ENCODE measurements around the gene PIK3R5. TPM values are rescaled to one million over a fixed set of nuclear protein-coding genes. Genes with fewer than 3 reads are reported as not detected.

Gene PIK3R5
- polyA plus RNA-seq, 1 experiment, result 0.02 TPM

DNA sequence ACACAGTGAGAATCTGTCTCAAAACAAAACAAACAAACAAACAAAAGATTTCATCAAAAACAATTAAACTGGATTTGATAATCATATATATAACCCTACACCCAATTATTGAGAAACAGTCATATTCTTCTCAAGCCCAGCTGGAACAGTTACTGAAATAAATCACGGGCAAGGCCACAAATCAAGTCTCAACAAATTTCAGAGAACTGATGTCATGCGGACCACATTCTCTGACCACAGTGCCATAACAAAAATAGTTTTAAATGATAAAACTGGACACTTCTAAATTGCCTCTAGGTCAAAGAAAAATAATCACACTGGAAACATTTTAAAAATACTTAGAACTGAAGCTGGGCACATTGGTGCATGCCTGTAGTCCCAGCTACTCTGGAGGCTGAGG lies 15.9 kb upstream of the PIK3R5 start:
- CTCF ChIA-PET, result no interaction called here
- Histone ChIP-seq H3K4me3 (ENCODE audit: low read depth, low read length) (no peak overlapping the region), H3K27me3 (ENCODE audit: control insufficient read depth, insufficient read depth, low read length) (no peaks in the 10 kb centered on the region), H3K36me3 (ENCODE audit: control insufficient read depth, insufficient read depth, low read length) (no peaks in the 10 kb centered on the region)
- TF ChIP-seq, protein P1, sequence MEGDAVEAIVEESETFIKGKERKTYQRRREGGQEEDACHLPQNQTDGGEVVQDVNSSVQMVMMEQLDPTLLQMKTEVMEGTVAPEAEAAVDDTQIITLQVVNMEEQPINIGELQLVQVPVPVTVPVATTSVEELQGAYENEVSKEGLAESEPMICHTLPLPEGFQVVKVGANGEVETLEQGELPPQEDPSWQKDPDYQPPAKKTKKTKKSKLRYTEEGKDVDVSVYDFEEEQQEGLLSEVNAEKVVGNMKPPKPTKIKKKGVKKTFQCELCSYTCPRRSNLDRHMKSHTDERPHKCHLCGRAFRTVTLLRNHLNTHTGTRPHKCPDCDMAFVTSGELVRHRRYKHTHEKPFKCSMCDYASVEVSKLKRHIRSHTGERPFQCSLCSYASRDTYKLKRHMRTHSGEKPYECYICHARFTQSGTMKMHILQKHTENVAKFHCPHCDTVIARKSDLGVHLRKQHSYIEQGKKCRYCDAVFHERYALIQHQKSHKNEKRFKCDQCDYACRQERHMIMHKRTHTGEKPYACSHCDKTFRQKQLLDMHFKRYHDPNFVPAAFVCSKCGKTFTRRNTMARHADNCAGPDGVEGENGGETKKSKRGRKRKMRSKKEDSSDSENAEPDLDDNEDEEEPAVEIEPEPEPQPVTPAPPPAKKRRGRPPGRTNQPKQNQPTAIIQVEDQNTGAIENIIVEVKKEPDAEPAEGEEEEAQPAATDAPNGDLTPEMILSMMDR (IDR thresholded peaks at IDR 0.05; ENCODE audit: insufficient read depth, low read depth, low read length), result no peak
- DNase-seq (ENCODE audit: low read depth), result no peak
- POLR2A ChIA-PET, result no interaction called here

DNA sequence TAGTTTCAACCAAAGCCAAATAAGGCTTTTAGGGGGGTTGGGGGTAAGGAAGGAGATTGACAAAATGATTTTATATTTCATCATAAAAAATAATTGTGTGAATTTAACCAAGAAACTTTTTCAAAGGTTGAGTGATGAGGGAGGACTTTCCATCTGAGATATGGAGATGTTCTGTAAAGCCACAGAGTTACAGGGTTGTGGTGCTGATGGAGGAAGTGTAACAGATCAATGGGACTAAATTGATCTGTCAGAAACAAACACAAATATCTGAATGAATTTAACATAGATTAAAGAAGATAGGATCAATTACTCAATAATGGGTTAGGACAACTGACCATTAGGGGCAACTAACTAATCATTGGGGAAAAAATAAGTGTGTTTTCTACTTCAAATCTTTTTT lies 14.2 kb upstream of the PIK3R5 start:
- POLR2A ChIA-PET, result no interaction called here
- no peak for DNase-seq (ENCODE audit: low read depth)
- H3K36me3 ChIP-seq (ENCODE audit: control insufficient read depth, insufficient read depth, low read length), result no peaks in the 10 kb centered on the region

DNA sequence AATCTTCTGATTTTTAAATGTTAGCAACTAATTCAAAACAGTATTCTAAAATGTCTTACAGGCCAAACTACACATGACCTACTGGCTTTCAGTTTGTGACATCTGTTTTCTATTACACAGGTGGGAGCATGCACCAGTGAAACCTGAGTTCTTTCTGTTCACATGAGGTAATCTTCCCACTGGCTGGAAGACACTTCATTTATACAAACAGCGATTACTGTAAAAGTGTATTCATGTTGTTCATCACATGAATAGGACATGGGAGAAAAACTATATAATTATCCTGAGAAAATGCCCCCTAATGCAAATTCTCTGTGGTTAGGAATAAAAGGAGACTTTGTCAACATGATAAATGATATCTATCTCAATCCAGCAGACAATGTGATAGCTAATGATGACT lies 11.1 kb upstream of the PIK3R5 start:
- H3K4me3 ChIP-seq (ENCODE audit: low read depth, low read length), result no peak overlapping the region
- ChIA-PET CTCF (interaction anchor here (1.0 to 1.9 kb wide), 2 partner anchors 18 to 545 kb away, joined by 3 to 5 read pairs; no protein-coding TSS in a partner anchor), POLR2A (no interaction called here)
- TF ChIP-seq, protein P1 (IDR thresholded peaks at IDR 0.05; ENCODE audit: insufficient read depth, low read depth, low read length), result no peak
- no peak for DNase-seq (ENCODE audit: low read depth)
- H3K36me3 ChIP-seq (ENCODE audit: control insufficient read depth, insufficient read depth, low read length), result no peaks in the 10 kb centered on the region
- no peaks in the 10 kb centered on the region for H3K27me3 ChIP-seq (ENCODE audit: control insufficient read depth, insufficient read depth, low read length)

More for the DNA sequence above, 14.2 kb upstream of the PIK3R5 start:
- CTCF ChIA-PET, result no interaction called here
- no peaks in the 10 kb centered on the region for H3K27me3 ChIP-seq (ENCODE audit: control insufficient read depth, insufficient read depth, low read length)
- H3K4me3 ChIP-seq (ENCODE audit: low read depth, low read length), result no peak overlapping the region
- TF ChIP-seq, protein P1 (IDR thresholded peaks at IDR 0.05; ENCODE audit: insufficient read depth, low read depth, low read length), result no peak

DNA sequence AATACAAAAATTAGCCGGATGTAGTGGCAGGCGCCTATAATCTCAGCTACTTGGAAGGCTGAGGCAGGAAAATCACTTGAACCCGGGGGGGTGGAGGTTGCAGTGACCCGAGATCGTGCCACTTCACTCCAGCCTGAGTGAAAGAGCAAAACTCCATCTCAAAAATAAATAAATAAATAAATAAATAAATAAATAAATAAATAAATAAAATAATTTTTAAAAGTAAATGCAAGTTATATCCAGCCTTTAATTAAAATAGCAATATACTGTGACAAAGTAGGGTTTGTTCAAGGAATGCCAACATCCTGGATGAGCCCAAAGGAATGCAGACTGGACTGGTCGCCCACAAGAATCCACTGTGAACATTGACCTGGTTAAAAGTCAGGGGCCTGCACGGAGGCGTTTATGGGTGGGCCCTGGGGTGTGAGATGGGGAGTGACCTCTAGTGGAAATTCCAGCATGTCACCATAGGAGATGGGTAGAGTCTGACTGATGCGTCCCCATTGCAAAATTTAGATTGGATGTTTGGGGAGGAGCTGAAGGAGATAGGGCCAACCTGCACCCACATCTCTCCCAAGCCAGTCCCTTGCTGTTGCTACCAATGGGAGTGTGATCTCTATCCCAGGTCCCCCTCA lies 9.7 kb upstream of the PIK3R5 start:
- no peaks in the 10 kb centered on the region for H3K27me3 ChIP-seq (ENCODE audit: control insufficient read depth, insufficient read depth, low read length)
- ChIA-PET POLR2A (no interaction called here), CTCF (interaction anchor here (1.9 kb wide), 1 partner anchor 20 kb away, joined by 5 read pairs; no protein-coding TSS in a partner anchor)
- no peak for DNase-seq (ENCODE audit: low read depth)
- no peaks in the 10 kb centered on the region for H3K36me3 ChIP-seq (ENCODE audit: control insufficient read depth, insufficient read depth, low read length)
- no peak overlapping the region for H3K4me3 ChIP-seq (ENCODE audit: low read depth, low read length)
- TF ChIP-seq, protein P1 (IDR thresholded peaks at IDR 0.05; ENCODE audit: insufficient read depth, low read depth, low read length), result no peak

DNA sequence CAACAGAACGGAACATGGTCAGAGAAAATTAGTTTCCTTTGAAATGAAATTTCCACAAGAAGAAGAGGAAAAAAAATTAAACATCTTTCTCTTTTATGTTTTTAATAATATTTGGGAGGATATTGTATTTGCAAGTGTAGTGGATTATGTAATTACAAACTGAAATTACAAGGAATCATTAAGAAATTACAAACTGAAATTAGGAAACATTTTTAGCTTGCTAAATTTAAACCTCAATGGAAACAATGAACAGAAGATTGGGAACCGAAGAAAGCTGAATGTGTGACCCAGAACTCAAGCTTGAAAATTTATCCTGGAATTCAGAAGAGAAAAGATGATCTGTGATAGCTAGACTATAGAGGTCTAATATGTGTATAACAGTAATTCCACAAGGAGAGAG lies 4.4 kb upstream of the PIK3R5 start:
- CTCF ChIA-PET, result no interaction called here
- DNase-seq (ENCODE audit: low read depth), result no peak
- H3K36me3 ChIP-seq (ENCODE audit: control insufficient read depth, insufficient read depth, low read length), result no peaks in the 10 kb centered on the region; the same call in 1 of the 2 replicates

More for the DNA sequence above, 4.4 kb upstream of the PIK3R5 start:
- Histone ChIP-seq H3K4me3 (ENCODE audit: low read depth, low read length) (no peak overlapping the region), H3K27me3 (ENCODE audit: control insufficient read depth, insufficient read depth, low read length) (no peaks in the 10 kb centered on the region)
- TF ChIP-seq, protein P1 (IDR thresholded peaks at IDR 0.05; ENCODE audit: insufficient read depth, low read depth, low read length), result no peak
- POLR2A ChIA-PET, result no interaction called here
